Dendritic cell treated with granulocyte-macrophage colony-stimulating factor and Interleukin-4, amounts not matched to agents 40 ng/mL and 50 ng/mL, for 4 days (primary cell): ENCODE measurements around the gene CFDP1.

Source experiments
- H3K27ac Mint-ChIP-seq: one replicate; pipeline ENCODE4 v1.8.0; 2022; ENCODE audit warnings: mild to moderate bottlenecking, mixed read lengths
- H3K27me3 Mint-ChIP-seq: one replicate; pipeline ENCODE4 v1.8.0; 2022; ENCODE audit warnings: mild to moderate bottlenecking, mixed read lengths
- H3K36me3 Mint-ChIP-seq: one replicate; pipeline ENCODE4 v1.8.0; 2022; ENCODE audit warnings: low read depth, mixed read lengths
- H3K4me1 Mint-ChIP-seq: one replicate; pipeline ENCODE4 v1.8.0; 2022; ENCODE audit warnings: low read depth, mixed read lengths
- H3K4me3 Mint-ChIP-seq: one replicate; pipeline ENCODE4 v1.8.0; 2022; ENCODE audit warnings: mild to moderate bottlenecking, moderate library complexity, mixed read lengths
- H3K9me3 Mint-ChIP-seq: one replicate; pipeline ENCODE4 v1.8.0; 2022; ENCODE audit warnings: mixed read lengths
- intact Hi-C: fragments of 100-400 bp; cut with micrococcal nuclease; formaldehyde crosslinking; loops from one replicate; pipeline ENCODE4 v1.15.0; 2022

Gene CFDP1

DNA sequence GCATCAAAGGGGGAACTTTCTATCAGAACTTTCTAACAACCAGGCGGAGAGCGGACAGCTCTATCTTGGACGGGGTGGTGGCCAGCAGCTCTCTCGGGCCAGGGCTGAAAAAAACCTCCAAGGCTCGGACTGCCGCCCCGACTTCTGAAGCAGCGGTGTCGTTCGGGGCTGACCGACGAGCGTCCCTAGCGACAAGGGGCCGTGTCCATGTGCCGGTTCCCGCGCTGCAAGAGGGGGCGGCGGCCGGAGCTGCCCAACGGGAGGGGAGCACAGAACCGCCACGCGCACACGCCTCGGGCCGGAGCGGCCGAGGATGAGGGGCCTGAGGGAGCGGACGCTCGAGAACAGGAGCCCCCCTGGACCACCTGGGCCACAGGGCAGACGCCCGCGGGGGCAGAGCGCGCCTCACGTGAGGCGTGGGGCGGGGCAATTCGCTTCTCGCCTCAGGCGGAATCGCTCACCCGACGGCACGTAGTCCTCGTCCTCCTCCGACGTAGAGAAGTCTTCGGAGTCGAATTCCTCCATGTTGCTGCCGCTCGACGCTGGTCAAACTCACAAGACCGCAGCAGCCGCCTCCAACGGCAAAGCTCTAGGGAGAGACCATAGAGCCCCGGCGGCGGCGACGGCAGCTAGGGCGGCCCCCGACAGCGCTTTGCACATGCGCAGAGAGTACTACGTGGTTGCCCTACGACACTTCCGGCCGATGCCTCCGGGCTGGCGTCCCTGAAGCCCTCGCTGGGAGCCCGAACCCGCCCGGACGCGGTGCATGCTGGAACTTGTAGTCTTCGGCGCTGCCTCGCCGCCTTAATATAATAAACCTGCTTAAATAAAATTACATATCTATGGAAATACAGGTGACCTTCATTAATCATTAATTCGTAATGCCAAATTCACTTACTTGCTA, at the start of gene CFDP1:
CFDP1 (minus strand) TSS at position 676 of the 904 bp plus-strand sequence; CDS start at position 525, 151 bp downstream.
- H3K4me1 Mint-ChIP-seq = peaks cover 43% of the 10 kb centered on the region
- H3K36me3 Mint-ChIP-seq = peaks cover 37% of the 10 kb centered on the region

GRCh38 chr16:75482434-75483205, 49.3 kb upstream of the CFDP1 start:
- H3K4me1 Mint-ChIP-seq = peaks cover 9% of the 10 kb centered on the region
- H3K9me3 Mint-ChIP-seq = no peaks in the 10 kb centered on the region
- H3K4me3 Mint-ChIP-seq = no peak overlapping the region
- intact Hi-C loops = no loop called here
- H3K36me3 Mint-ChIP-seq = no peaks in the 10 kb centered on the region
- peaks cover 17% of the 10 kb centered on the region for H3K27me3 Mint-ChIP-seq
- no peak overlapping the region for H3K27ac Mint-ChIP-seq

More for the DNA sequence above, at the start of gene CFDP1:
- intact Hi-C loops = loop anchor here (1.0 to 10.0 kb wide), 4 partner anchors 84 to 215 kb away; partner anchors contain the start of genes ADAT1 and TMEM231
- Mint-ChIP-seq H3K4me3 (peak within 1 kb of the TSS; percentile 92), H3K9me3 (no peaks in the 10 kb centered on the region), H3K27ac (peak within 1 kb of the TSS; percentile 96), H3K27me3 (peaks cover 7% of the 10 kb centered on the region)

- peaks cover 11% of the 10 kb centered on the region for H3K4me1 Mint-ChIP-seq
- no peaks in the 10 kb centered on the region for H3K36me3 Mint-ChIP-seq
- H3K27ac Mint-ChIP-seq = no peak overlapping the region
- peaks cover 17% of the 10 kb centered on the region for H3K27me3 Mint-ChIP-seq
- H3K4me3 Mint-ChIP-seq = no peak overlapping the region
- H3K9me3 Mint-ChIP-seq = no peaks in the 10 kb centered on the region
- intact Hi-C loops = no loop called here
Observed at GRCh38 chr16:75481475-75481874, 48.2 kb upstream of the CFDP1 start.

DNA sequence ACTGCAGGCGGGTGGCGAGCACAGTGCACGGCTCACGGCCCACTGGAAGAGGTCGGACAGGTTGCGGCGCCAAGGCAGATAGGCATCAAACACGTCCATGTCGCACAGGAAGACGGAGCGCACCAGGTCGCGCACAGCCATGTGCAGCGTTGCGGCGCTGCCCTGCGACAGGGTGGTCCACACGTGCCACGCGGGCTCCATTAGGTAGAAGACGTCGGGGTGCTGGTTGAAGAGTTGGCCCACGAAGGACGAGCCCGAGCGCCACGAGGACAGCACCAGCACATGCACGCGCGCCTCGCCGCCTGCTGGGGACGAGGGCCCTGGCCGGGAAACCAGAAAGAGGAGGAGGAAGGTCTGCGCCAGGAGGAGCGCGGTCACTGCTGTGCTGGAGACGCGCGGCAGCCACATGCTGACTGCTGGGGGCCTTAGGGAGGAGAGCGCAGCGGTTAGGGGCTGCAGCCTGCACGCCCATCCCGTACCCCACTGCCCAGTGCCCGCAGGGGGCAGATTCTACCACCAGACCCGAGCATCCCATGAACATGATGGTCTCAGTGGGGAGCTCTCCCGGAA, 46.2 kb upstream of the CFDP1 start:
- no peak overlapping the region for H3K27ac Mint-ChIP-seq
- intact Hi-C loops = no loop called here
- no peaks in the 10 kb centered on the region for H3K36me3 Mint-ChIP-seq
- peaks cover 12% of the 10 kb centered on the region for H3K27me3 Mint-ChIP-seq
- H3K4me1 Mint-ChIP-seq = peaks cover 11% of the 10 kb centered on the region
- no peak overlapping the region for H3K4me3 Mint-ChIP-seq
- H3K9me3 Mint-ChIP-seq = no peaks in the 10 kb centered on the region

GRCh38 chr16:75478480-75479345, 45.4 kb upstream of the CFDP1 start:
- intact Hi-C loops = no loop called here
- Mint-ChIP-seq H3K9me3 (no peaks in the 10 kb centered on the region), H3K4me1 (peaks cover 11% of the 10 kb centered on the region), H3K27ac (no peak overlapping the region), H3K4me3 (no peak overlapping the region), H3K36me3 (no peaks in the 10 kb centered on the region), H3K27me3 (peaks cover 12% of the 10 kb centered on the region)

DNA sequence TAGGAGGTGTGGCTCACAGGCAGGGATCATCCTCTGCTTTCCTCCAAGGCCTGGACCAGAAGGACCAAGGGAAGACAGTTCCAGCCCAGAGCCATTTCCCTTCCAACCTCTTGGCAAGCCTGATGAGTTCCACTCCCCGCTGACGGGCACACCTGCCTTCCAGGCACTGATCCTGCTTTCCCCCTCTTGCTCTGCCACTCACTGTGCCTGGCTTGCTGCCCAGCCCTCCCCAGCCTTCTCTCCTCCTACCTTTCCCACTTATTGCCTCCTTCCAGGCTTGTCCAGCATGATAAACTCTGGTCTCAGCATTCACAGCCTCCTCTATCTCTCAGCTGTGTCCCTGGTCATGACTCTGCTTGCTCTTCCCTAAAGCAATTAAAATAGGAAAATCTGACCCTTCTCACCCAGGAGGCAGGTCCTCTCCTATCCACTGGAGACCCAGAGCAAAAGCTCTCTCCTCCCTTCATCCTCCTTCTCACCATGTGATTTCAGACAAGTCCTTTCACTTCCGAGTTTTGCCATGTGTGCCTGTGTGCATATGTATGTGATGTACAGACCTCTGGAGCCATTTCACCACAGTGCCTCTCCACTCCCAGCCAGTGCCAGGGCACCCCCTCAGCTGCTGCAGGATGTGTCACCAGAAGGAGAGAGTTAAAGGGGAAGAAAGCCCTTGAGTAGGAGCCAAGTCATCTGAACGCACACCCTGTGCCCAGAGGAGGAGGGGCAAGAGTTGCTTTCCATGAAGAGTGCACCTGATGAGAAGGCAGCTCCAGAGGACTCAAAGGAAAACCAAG, 44.6 kb upstream of the CFDP1 start:
- intact Hi-C loops = no loop called here
- Mint-ChIP-seq H3K4me1 (peaks cover 11% of the 10 kb centered on the region), H3K36me3 (no peaks in the 10 kb centered on the region), H3K4me3 (no peak overlapping the region), H3K27ac (no peak overlapping the region), H3K9me3 (no peaks in the 10 kb centered on the region), H3K27me3 (peaks cover 12% of the 10 kb centered on the region)

DNA sequence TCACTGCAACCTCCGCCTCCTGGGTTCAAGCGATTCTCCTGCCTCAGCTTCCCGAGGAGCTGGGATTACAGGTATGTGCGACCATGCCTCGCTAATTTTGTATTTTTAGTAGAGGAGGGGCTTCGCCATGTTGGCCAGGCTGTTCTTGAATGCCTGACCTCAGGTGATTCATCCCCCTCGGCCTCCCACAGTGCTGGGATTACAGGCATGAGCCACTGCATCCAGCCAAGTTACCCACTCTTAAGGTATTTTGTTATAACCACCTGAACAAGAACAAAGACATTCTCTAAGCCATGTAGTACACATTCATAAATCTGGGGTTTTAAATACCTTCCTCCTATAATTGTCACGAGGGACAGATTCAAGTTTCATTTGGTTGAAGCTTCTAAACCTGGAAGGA, 43.5 kb upstream of the CFDP1 start:
- Mint-ChIP-seq H3K4me3 (no peak overlapping the region), H3K4me1 (peaks cover 11% of the 10 kb centered on the region), H3K9me3 (no peaks in the 10 kb centered on the region), H3K27ac (no peak overlapping the region), H3K36me3 (no peaks in the 10 kb centered on the region), H3K27me3 (peaks cover 10% of the 10 kb centered on the region)
- intact Hi-C loops = no loop called here

DNA sequence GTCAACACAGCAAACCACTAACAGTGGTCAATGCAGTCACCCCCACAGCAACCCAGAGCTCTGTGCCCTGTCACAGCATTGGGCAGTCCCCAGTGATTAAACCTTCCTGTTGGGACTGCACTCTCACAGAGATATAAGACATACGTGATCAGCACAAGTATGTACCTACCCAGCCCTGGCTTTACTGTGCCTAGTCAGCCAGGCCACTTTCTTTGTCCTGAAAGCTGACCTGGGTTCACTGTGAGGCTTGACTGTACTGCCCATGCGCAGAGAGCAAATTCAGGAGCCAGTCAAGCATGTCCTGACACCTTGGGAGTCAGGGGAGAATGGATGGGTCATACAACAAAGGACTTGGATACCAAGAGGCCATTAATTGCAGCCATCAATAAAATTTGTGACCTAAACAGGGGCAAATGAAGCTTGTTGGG, 42.1 kb upstream of the CFDP1 start:
- H3K36me3 Mint-ChIP-seq = no peaks in the 10 kb centered on the region
- H3K27ac Mint-ChIP-seq = no peak overlapping the region
- no peak overlapping the region for H3K4me3 Mint-ChIP-seq
- intact Hi-C loops = no loop called here
- H3K27me3 Mint-ChIP-seq = peaks cover 6% of the 10 kb centered on the region
- H3K4me1 Mint-ChIP-seq = peaks cover 11% of the 10 kb centered on the region
- no peaks in the 10 kb centered on the region for H3K9me3 Mint-ChIP-seq

- Mint-ChIP-seq H3K27me3 (peaks cover 5% of the 10 kb centered on the region), H3K4me1 (peaks cover 7% of the 10 kb centered on the region), H3K27ac (no peak overlapping the region), H3K9me3 (no peaks in the 10 kb centered on the region), H3K4me3 (no peak overlapping the region), H3K36me3 (no peaks in the 10 kb centered on the region)
- intact Hi-C loops = loop anchor here (2.0 kb wide), 1 partner anchor 292 kb away; no protein-coding TSS in a partner anchor
Observed at GRCh38 chr16:75472908-75473877, 39.9 kb upstream of the CFDP1 start.

DNA sequence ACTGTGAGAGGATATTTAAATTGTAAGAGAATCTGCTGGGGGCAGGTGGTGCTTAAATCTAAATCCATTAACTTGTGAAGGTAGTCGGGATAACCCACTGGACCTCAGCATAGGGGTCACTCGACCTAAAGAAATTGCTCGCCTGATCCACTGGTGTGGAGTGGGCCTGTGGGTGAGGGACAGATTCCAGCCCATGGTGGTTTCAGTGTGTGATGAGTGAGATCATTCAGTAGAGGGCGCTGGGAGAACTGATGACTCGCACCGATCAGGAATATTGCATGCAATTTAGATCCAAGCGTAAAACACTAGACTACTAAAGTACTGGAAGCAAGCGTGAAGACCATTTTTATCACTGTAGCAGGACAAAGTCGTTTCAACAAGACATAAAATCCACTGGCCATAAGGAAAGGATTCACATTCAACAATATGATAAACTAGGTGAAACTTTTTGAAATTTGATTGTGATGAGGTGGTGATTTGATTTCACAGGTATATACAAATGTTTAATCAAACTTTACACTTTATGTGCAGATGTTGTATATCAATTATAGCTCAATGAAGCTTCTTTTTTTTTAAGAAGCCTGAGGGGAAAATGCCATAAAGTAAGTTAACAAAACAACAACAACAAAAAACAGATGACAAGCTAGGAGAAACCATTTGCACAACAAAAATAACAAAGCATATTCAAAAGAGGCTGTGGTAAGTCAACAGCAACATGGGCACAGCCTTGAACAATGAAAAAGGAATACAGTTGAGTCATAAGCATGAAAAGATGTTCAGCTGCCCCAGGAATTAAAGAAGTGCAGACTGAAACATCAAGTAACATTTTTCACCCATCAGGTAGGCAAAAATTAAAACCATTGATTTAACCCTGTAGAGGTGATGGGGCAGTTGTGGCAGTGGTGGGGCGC, 38.7 kb upstream of the CFDP1 start:
- H3K4me3 Mint-ChIP-seq = no peak overlapping the region
- no peaks in the 10 kb centered on the region for H3K9me3 Mint-ChIP-seq
- no peaks in the 10 kb centered on the region for H3K27me3 Mint-ChIP-seq
- no peaks in the 10 kb centered on the region for H3K36me3 Mint-ChIP-seq
- H3K27ac Mint-ChIP-seq = no peak overlapping the region
- intact Hi-C loops = loop anchor here (2.0 kb wide), 1 partner anchor 293 kb away; no protein-coding TSS in a partner anchor
- H3K4me1 Mint-ChIP-seq = no peaks in the 10 kb centered on the region

GRCh38 chr16:75466760-75467159, 33.5 kb upstream of the CFDP1 start:
- Mint-ChIP-seq H3K36me3 (no peaks in the 10 kb centered on the region), H3K27ac (no peak overlapping the region), H3K27me3 (no peaks in the 10 kb centered on the region), H3K4me3 (no peak overlapping the region), H3K4me1 (peaks cover 26% of the 10 kb centered on the region), H3K9me3 (no peaks in the 10 kb centered on the region)
- intact Hi-C loops = loop anchor here (10.0 kb wide), 1 partner anchor 158 kb away; the partner anchor contains the start of gene ADAT1
